Kidney glomerular epithelial cell (primary cell): ENCODE measurements around the gene DLX4.

Experiments
- DNase-seq: peaks from one replicate; lab custom pipeline; 2025; lab: John Stamatoyannopoulos, UW

Gene DLX4

DNA sequence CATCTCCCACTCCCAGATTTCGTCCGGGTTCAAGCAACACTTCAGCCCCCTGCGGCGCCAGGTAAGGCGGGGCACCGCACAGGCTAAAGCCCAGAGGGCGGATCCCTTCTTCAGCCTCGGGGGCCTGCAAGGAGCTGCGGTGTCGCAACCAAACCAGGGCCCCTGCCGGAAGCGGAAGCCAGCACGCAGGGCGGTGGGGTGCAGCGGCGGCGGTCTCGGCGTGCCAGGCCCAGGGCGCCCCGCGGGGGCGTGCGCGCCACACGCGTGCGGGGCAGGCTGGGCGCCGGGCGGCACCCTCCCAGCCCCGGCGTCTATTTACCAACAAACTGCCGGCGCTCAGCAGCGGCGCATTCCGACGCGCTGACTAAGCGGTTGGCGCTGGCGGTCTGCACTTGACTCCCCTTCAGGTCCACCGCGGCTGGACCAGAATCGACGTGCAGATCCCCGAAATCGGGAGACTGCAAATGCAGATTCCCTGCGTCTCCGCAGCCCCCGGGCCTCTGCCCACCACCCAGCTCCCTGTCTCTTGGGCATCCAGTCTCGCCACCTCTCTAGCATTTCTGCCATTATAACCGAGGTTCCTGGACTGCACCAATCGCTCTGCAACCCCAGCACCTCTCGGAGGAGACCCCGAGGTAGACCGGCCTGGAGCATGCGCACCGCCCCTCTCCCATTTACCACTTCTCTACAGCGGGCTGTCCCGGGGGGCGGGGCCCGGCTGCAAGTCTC is 421 bp upstream of the DLX4 start:
- no peak for DNase-seq

GRCh38 chr17:49969795-49970389 is 902 bp downstream of the DLX4 start:
- no peak for DNase-seq

DNA sequence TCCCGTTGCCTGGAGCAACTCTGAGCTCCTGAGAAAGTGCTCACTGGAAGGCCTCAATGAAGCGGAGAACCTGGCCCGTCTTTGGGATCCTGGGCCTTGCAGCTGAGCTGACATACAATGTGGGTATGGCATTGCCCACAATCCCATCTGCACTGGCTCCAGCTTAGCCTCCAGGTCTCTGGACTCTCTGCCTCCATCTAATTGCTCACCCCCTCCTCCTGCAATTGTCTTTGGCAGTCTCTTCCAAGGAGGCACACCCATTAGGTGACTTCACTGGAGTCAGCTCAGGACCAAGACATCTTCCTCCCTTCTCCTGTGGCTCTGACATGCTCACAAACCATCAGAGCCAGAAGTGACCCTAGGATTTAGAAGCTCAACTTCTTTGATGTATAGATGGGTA is 1.5 kb downstream of the DLX4 start:
- DNase-seq = no peak

- no peak for DNase-seq
Measured at GRCh38 chr17:49971199-49971847, 2.3 kb downstream of the DLX4 start.

GRCh38 chr17:49971848-49972485 is 3.0 kb downstream of the DLX4 start:
- no peak for DNase-seq

GRCh38 chr17:49972486-49973270 is 3.7 kb downstream of the DLX4 start:
- no peak for DNase-seq

DNA sequence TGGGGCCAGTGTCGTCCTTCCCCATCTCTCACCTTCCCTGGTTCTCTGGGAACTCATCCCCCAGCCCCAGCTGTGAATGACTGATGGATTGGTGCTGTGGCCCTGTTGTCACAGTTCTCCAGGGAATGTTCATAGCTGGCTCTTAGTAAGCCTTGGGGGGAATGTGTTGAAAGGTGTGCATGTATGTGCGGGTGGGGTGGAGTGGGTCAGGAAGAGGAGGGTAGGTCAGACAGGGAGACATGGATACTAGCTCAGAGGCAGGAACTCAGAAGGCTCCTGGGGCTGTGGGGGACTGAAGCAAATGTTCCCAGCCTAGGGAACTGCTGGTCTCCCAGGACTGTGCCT is 4.3 kb downstream of the DLX4 start:
- no peak for DNase-seq

DNA sequence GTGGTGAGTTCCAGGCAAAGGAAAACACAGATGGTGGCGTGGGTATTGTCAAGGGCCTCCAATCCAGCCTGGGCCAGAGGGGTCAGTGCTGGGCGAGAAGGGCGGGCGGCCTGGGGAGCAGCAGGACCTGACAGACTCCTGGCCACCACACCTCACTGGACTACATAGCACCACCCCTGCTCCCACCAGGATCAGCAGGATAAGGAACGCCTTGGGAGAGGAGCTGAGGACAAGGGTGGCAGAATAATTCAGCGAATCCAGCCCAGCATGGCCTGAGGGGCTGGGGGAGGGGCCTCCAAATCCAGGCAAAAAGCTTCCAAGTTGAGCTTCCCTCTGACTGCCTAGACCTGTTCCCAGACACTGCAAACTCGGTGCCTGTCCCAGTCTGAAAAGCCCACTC is 6.5 kb downstream of the DLX4 start:
- no peak for DNase-seq

- DNase-seq = no peak
Measured at GRCh38 chr17:49976163-49976827, 7.3 kb downstream of the DLX4 start.

DNA sequence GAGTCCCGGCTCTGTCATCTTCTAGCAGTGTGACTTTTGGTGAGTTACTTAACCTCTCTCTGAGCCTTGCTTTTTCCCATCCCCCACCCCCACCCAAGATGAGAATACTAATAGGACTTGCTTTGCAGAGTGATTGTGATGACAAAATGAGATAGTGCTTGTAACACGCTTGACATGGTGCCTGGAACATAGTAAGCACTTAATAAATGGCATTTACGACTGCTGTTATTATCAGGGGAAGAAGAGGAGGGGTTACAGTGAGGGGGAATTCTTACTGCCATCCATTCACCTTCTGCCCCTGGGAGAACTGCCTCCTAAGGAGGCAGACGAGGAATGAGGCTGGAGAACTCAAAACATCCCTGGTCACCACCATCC is 7.8 kb downstream of the DLX4 start:
- DNase-seq = no peak

GRCh38 chr17:49977463-49978389 is 8.7 kb downstream of the DLX4 start:
- DNase-seq = no peak

DNA sequence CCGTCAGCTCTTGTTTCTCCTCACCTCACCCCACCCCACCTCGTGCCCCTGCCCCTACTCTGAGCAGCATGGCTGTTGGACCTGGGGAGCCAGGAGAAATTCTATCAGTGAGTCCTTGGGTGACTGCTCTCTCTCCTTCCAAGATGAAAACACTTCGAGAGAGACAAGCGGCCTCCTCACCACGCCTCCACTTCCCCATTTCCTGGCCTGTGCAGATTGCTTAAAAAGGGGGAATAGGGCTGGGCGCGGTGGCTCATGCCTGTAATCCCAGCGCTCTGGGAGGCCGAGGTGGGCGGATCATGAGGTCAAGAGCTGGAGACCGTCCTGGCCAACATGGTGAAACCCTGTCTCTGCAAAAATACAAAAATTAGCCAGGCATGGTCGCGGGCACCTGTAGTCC is 9.5 kb downstream of the DLX4 start:
- DNase-seq = no peak

DNA sequence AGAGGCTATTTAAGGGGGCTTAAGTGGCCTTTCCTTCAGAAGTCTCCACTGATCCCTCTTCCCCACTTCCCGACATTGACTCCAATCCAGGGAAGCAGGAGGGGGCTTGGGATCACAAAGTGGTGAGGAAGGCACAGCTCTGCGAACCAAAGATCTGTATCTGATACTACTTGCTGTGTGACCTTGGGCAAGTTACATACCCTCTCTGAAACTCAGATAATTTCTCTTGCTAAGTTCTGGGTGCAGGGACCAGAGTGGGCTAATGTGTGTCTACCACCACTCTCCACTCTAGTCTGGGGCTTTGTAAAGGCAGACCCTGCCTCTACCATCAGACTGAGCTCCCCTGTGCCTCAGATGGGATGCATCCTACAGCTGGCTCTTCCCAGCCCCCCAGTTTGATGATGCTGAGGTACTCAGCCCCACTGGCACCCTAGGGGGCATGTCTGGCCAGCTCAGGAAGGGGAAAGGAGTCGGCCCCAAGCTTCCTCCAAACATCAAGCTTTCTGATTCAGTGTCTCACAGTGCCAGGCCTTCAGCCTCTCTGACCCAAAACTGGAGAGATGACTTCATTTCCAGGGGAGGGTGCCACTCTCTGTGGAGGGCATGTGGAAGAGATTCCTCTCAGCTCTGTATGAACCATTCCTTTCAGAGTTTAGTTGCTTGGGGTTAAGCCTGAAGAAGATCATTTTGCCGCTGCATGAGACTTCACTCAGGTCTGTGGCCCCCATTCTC is 10.9 kb downstream of the DLX4 start:
- DNase-seq = no peak

DNA sequence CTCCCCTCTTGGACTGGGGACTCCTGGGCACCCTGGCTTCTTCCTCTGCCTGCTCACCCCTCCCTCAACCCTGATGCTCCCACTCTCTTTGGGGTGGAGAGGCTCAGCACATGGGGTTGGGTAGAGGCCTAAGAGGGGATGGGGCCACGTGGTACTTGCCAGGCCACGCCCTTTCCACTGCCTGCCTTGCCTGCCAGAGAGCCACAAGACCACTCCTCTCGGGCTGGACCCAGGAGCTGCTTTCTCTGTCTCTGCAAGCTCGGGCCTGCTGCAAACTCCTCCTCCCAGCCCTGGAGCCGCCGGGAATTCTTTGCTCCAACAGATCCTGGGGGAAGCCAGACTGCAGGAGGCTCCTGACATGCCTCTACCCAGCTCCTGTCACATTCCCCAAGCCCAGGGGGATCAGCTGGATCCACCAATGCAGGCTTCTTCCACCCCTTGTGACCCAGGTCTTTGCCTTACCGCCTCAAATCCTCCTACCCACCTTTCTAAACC is 11.8 kb downstream of the DLX4 start:
- no peak for DNase-seq

- no peak for DNase-seq
Measured at GRCh38 chr17:49984283-49984682, 15.3 kb downstream of the DLX4 start.

GRCh38 chr17:49984776-49985175 is 15.8 kb downstream of the DLX4 start:
- no peak for DNase-seq

DNA sequence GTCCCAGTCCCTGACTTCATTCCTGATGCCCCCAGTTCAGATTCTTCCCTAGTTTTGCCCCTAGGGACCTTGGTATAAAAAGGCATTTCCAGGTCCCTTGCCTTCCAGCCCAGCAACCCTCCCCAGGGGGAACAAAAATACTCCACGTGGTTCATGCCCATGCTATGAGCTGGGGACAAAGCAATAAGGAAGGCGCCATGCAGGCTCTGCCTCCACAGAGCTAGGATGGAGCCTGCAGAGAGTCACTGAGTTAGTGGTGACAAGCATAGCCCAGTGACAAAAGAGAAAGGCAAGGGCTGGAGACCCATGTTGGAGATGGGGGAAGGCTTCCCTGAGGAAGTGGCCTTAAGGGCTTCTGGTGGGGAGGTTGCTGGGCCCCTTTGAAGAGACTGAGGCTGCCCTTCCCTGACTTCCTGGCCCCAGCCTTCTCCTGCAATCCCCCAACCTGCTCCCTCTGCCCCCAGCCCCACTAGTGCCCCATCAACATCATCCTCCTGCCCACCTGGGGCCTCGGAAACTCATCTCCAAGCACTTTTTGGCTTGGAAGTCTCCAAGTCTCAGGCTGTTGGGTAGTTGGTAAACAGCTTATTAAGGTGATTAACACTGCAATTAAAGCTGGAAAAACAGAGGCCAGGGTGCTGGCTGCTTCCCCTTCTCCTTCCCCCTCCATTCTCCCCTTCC is 16.5 kb downstream of the DLX4 start:
- DNase-seq = no peak

DNA sequence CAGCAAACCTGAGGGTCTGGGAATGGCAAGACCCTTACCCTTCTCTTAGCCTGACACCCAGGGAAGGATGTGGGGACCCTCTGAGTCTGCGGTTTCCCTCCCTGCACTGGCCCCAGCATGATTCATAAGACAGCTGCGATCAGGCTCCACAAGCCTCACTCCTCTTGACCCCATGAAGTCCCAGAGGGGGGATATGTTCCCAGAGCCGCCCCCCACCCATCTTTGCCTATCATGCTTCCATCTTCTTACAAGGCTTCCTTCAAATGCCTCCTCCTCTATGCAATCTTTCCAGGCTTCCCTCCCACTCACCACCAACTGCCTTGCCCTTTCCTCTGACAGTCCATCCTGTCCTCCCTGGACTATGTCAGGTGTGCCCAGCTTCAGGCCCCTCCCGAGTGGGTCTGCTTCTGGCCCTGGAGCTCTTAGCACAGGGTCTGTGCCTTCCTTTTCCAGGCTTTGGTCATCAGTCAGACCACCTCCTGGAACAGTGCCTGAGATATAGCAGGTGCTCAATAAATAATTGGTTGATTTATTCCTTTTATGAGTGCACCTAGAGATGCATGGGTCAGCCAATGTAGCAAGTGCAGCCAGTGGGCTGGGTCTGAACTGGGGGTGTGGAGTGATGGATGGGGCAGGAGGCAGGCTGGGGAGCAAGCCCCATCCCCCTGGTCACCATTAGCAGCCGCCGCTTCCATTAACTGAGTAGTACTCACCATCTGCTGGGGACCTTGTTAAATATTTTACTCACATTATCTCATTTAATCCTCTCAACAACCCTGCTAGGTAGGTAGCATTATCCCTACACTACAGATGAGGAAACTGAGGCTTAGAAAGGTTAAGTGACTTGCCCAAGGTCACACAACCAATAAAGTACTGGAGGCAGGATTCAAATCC is 17.7 kb downstream of the DLX4 start:
- DNase-seq = no peak
